Measurements from ENCODE around the gene FOXE1.

FOXE1 gene

GRCh38 chr9:97873425-97873824 lies 20.4 kb downstream of the FOXE1 start:
- TF ChIP-seq CTCF (IDR thresholded peaks at IDR 0.05; ENCODE audit: insufficient read depth, low read depth, low read length, missing control alignments), result no peak
- H3K4me3 ChIP-seq (ENCODE audit: low read length), result no peak overlapping the region
- no peak for DNase-seq (ENCODE audit: low read depth)

- no peak overlapping the region for H3K4me3 ChIP-seq (ENCODE audit: low read length)
- DNase-seq (ENCODE audit: low read depth), result peak; percentile 83
- TF ChIP-seq CTCF (IDR thresholded peaks at IDR 0.05; ENCODE audit: insufficient read depth, low read depth, low read length, missing control alignments), result no peak
These were observed 20.9 kb downstream of the FOXE1 start for GRCh38 chr9:97873882-97874281.

- DNase-seq (ENCODE audit: low read depth), result peak; percentile 64
- TF ChIP-seq CTCF (IDR thresholded peaks at IDR 0.05; ENCODE audit: insufficient read depth, low read depth, low read length, missing control alignments), result no peak
- no peak overlapping the region for H3K4me3 ChIP-seq (ENCODE audit: low read length)
These were observed 21.6 kb downstream of the FOXE1 start for GRCh38 chr9:97874624-97875023.

DNA sequence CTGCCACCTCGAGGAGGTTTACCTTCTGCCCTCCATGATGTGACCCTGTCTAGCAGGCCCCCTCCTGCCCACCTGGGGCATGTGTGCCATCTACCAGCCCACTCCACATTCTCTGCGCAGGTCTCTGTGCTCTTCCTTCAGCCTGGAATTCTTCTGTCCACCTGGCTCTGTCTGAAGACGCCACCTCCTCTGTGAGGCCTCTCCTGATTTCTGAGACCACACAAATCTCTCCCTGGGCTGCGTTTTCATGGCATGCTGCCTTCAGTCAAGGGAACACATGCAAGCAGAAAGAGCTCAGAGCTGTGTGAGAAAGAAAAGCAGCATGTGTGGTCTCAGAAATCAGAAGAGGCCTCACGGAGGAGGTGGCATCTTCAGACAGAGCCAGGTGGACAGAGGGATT lies 22.1 kb downstream of the FOXE1 start:
- DNase-seq (ENCODE audit: low read depth), result no peak
- no peak for TF ChIP-seq CTCF (IDR thresholded peaks at IDR 0.05; ENCODE audit: insufficient read depth, low read depth, low read length, missing control alignments)
- no peak overlapping the region for H3K4me3 ChIP-seq (ENCODE audit: low read length)

- no peak for TF ChIP-seq CTCF (IDR thresholded peaks at IDR 0.05; ENCODE audit: insufficient read depth, low read depth, low read length, missing control alignments)
- no peak for DNase-seq (ENCODE audit: low read depth)
- H3K4me3 ChIP-seq (ENCODE audit: low read length), result no peak overlapping the region
These were observed 23.0 kb downstream of the FOXE1 start for GRCh38 chr9:97876061-97876460.

DNA sequence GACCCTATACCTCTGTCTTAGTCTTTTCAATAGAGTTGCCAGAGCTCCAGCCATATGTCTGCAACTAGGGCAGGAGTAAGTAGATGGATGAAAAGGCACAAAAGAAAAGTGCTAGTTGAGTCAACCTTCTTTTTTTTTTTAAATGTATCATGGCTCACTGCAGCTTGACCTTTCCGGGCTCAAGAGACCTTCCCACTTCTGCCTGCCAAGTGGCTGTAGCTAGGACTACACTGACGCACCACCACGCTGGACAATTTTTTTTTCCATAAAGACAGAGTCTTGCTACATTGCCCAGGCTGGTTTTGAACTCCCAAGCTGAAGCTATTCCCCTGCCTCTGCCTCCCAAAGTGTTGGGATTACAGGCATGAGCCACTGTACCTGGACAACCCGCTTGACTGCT lies 27.3 kb downstream of the FOXE1 start:
- no peak for TF ChIP-seq CTCF (IDR thresholded peaks at IDR 0.05; ENCODE audit: insufficient read depth, low read depth, low read length, missing control alignments)
- no peak overlapping the region for H3K4me3 ChIP-seq (ENCODE audit: low read length)
- no peak for DNase-seq (ENCODE audit: low read depth)

Data from epithelial cell of esophagus (primary cell).